ENCODE results near the gene FAM98B. TPM values are rescaled to one million over a fixed set of nuclear protein-coding genes. Genes with fewer than 3 reads are reported as not detected.

The FAM98B gene
- total RNA-seq, 1 experiment from 2014 or later, result 38.1 TPM

- POLR2A ChIA-PET, result no interaction called here
- CTCF ChIA-PET, result interaction anchor here (2.9 kb wide), 1 partner anchor 16 kb away, joined by 19 read pairs; no protein-coding TSS in a partner anchor
- TF ChIP-seq JUN (CRISPR knock-in tag; IDR thresholded peaks at IDR 0.05) (no peak), HMGXB4 (CRISPR knock-in tag; IDR thresholded peaks at IDR 0.05) (no peak), MXD4 (CRISPR knock-in tag; IDR thresholded peaks at IDR 0.05; ENCODE audit: borderline replicate concordance) (no peak), SOX15 (CRISPR knock-in tag; IDR thresholded peaks at IDR 0.05) (no peak), ZBTB43 (CRISPR knock-in tag; IDR thresholded peaks at IDR 0.05) (no peak), ZNF396 (CRISPR knock-in tag; IDR thresholded peaks at IDR 0.05; ENCODE audit: borderline replicate concordance) (no peak), SP1 (CRISPR knock-in tag; conservative IDR thresholded peaks at IDR 0.05) (no peak), NR1H2 (CRISPR knock-in tag; IDR thresholded peaks at IDR 0.05) (no peak), SMAD4 (CRISPR knock-in tag; IDR thresholded peaks at IDR 0.05) (no peak), ZNF425 (CRISPR knock-in tag; conservative IDR thresholded peaks at IDR 0.05) (no peak), FOXJ3 (CRISPR knock-in tag; IDR thresholded peaks at IDR 0.05; ENCODE audit: borderline replicate concordance) (no peak), GABPB1 (CRISPR knock-in tag; IDR thresholded peaks at IDR 0.05) (no peak), TEAD4 (CRISPR knock-in tag; IDR thresholded peaks at IDR 0.05) (no peak), TCF7 (CRISPR knock-in tag; IDR thresholded peaks at IDR 0.05; ENCODE audit: low read depth) (no peak), MLX (CRISPR knock-in tag; IDR thresholded peaks at IDR 0.05) (no peak), NR3C1 (CRISPR knock-in tag; conservative IDR thresholded peaks at IDR 0.05; ENCODE audit: low read depth) (no peak), RELA (CRISPR knock-in tag; IDR thresholded peaks at IDR 0.05; ENCODE audit: borderline replicate concordance) (no peak), USF2 (CRISPR knock-in tag; IDR thresholded peaks at IDR 0.05) (no peak)
These were observed 29.8 kb upstream of the FAM98B start for GRCh38 chr15:38424101-38424552.

DNA sequence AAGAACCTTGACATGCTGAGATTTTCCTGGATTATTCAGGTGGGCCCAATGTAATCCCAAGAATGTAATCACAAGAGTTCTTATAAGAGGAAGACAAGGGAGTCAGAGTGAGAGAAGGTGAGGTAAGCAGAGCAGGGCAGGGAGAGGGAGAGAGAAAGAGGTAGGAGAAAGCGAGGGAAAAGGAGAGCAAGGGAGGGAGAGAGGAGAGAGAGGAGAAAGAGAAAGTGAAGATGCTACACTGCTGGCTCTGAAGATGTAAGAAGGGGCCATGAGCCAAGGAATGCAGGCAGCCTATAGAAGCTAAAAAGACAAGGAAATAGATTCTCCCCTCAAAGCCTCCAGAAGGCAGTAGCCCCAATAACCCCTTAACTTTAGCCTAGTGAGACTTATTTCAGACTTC, 28.7 kb upstream of the FAM98B start:
- no peaks in the 10 kb centered on the region for H3K36me3 Mint-ChIP-seq
- no peaks in the 10 kb centered on the region for H3K4me1 Mint-ChIP-seq
- peaks cover 9% of the 10 kb centered on the region for H3K9me3 Mint-ChIP-seq
- ATAC-seq (no peak), DNase-seq (ENCODE audit: low spot score) (no peak)
- POLR2A ChIA-PET, result no interaction called here
- H3K27me3 Mint-ChIP-seq (ENCODE audit: low read depth), result no peaks in the 10 kb centered on the region
- CTCF ChIA-PET, result interaction anchor here (2.9 kb wide), 1 partner anchor 15 kb away, joined by 19 read pairs; no protein-coding TSS in a partner anchor
- no peak overlapping the region for H3K27ac Mint-ChIP-seq
- no peak for TF ChIP-seq FOXP1 (CRISPR knock-in tag; IDR thresholded peaks at IDR 0.05; ENCODE audit: borderline replicate concordance)
- TF ChIP-seq, protein P1, sequence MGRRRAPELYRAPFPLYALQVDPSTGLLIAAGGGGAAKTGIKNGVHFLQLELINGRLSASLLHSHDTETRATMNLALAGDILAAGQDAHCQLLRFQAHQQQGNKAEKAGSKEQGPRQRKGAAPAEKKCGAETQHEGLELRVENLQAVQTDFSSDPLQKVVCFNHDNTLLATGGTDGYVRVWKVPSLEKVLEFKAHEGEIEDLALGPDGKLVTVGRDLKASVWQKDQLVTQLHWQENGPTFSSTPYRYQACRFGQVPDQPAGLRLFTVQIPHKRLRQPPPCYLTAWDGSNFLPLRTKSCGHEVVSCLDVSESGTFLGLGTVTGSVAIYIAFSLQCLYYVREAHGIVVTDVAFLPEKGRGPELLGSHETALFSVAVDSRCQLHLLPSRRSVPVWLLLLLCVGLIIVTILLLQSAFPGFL (CRISPR knock-in tag; IDR thresholded peaks at IDR 0.05; ENCODE audit: borderline replicate concordance), result no peak
- TF ChIP-seq IRF2 (CRISPR knock-in tag; IDR thresholded peaks at IDR 0.05; ENCODE audit: borderline replicate concordance, low read depth), result no peak
- TF ChIP-seq NR1H2 (CRISPR knock-in tag; IDR thresholded peaks at IDR 0.05), result no peak
- TF ChIP-seq ZNF121 (CRISPR knock-in tag; IDR thresholded peaks at IDR 0.05), result no peak
- TF ChIP-seq RORB (CRISPR knock-in tag; IDR thresholded peaks at IDR 0.05), result no peak
- TF ChIP-seq ZNF232 (CRISPR knock-in tag; IDR thresholded peaks at IDR 0.05), result no peak
- TF ChIP-seq ZNF416 (CRISPR knock-in tag; IDR thresholded peaks at IDR 0.05), result no peak
- no peak for TF ChIP-seq ZNF423 (CRISPR knock-in tag; IDR thresholded peaks at IDR 0.05)
- H3K4me3 Mint-ChIP-seq, result no peak overlapping the region

More at GRCh38 chr15:38424101-38424552, 29.8 kb upstream of the FAM98B start:
- Mint-ChIP-seq H3K4me3 (no peak overlapping the region), H3K27ac (no peak overlapping the region), H3K4me1 (no peaks in the 10 kb centered on the region), H3K36me3 (no peaks in the 10 kb centered on the region), H3K9me3 (peaks cover 9% of the 10 kb centered on the region), H3K27me3 (ENCODE audit: low read depth) (no peaks in the 10 kb centered on the region)
- DNase-seq (ENCODE audit: low spot score) (no peak), ATAC-seq (no peak)
